Astrocyte (in vitro differentiated cells and primary cell): ENCODE measurements around the gene SLC4A9. TPM values are rescaled to one million over a fixed set of nuclear protein-coding genes. Genes with fewer than 3 reads are reported as not detected.

ENCODE experiments used
- DNase-seq: peaks from one replicate; pipeline ENCODE4 v3.0.0-alpha.2; 2010; ENCODE audit warnings: low read depth
- FAIRE-seq: peaks from 2 replicates; lab custom pipeline; 2011; peaks lifted over from hg19 to GRCh38; lab: Jason Lieb, UNC
- H2AFZ ChIP-seq: 2 replicates; pipeline ENCODE4 v1.6.0; 2012; ENCODE audit warnings: low read depth, low read length, inconsistent platforms
- H3K27ac ChIP-seq: 2 replicates; pipeline ENCODE4 v1.5.1; 2011; ENCODE audit warnings: low read depth, low read length, inconsistent platforms
- H3K27me3 ChIP-seq: 2 replicates; pipeline ENCODE4 v1.6.0; 2011; ENCODE audit warnings: low read length, inconsistent platforms; ENCODE audit not compliant: insufficient read depth
- H3K36me3 ChIP-seq: 2 replicates; pipeline ENCODE4 v1.5.1; 2011; ENCODE audit warnings: low read length, inconsistent platforms; ENCODE audit not compliant: insufficient read depth
- H3K4me1 ChIP-seq: 2 replicates; pipeline ENCODE4 v1.5.1; 2011; ENCODE audit warnings: low read length, inconsistent platforms; ENCODE audit not compliant: insufficient read depth
- H3K4me2 ChIP-seq: 2 replicates; pipeline ENCODE4 v1.6.0; 2012; ENCODE audit warnings: low read length, inconsistent platforms
- H3K4me3 ChIP-seq: 2 replicates; pipeline ENCODE4 v1.5.1; 2011; ENCODE audit warnings: low read depth, mild to moderate bottlenecking, low read length, inconsistent platforms; ENCODE audit not compliant: insufficient read depth
- H3K79me2 ChIP-seq: 2 replicates; pipeline ENCODE4 v1.6.0; 2012; ENCODE audit warnings: mild to moderate bottlenecking, low read length, inconsistent platforms; ENCODE audit not compliant: insufficient read depth
- H3K9ac ChIP-seq: 2 replicates; pipeline ENCODE4 v1.6.0; 2012; ENCODE audit warnings: mild to moderate bottlenecking, low read length, inconsistent platforms
- H3K9me3 ChIP-seq: 2 replicates; pipeline ENCODE4 v1.5.1; 2012; ENCODE audit warnings: low read depth, mild to moderate bottlenecking, low read length, inconsistent platforms; ENCODE audit not compliant: insufficient read depth
- H4K20me1 ChIP-seq: 2 replicates; pipeline ENCODE4 v1.6.0; 2012; ENCODE audit warnings: low read length, inconsistent platforms; ENCODE audit not compliant: insufficient read depth
- H3K27ac Mint-ChIP-seq: one replicate; pipeline ENCODE4 v1.8.0; 2021; ENCODE audit warnings: mild to moderate bottlenecking, mixed read lengths; ENCODE audit not compliant: unreplicated experiment
- H3K27me3 Mint-ChIP-seq: one replicate; pipeline ENCODE4 v1.8.0; 2021; ENCODE audit warnings: low read depth, mixed read lengths; ENCODE audit not compliant: unreplicated experiment
- H3K36me3 Mint-ChIP-seq: one replicate; pipeline ENCODE4 v1.8.0; 2021; ENCODE audit warnings: low read depth, mixed read lengths; ENCODE audit not compliant: unreplicated experiment
- H3K4me1 Mint-ChIP-seq: one replicate; pipeline ENCODE4 v1.8.0; 2021; ENCODE audit warnings: low read depth, mixed read lengths; ENCODE audit not compliant: unreplicated experiment
- H3K4me3 Mint-ChIP-seq: one replicate; pipeline ENCODE4 v1.8.0; 2021; ENCODE audit warnings: mild to moderate bottlenecking, moderate library complexity, mixed read lengths; ENCODE audit not compliant: unreplicated experiment
- H3K9me3 Mint-ChIP-seq: one replicate; pipeline ENCODE4 v1.8.0; 2021; ENCODE audit warnings: mild to moderate bottlenecking, mixed read lengths; ENCODE audit not compliant: unreplicated experiment
- CTCF ChIP-seq: IDR thresholded peaks from 2 replicates; pipeline ENCODE4 v1.5.1; 2011; ENCODE audit warnings: low read depth, mild to moderate bottlenecking, inconsistent platforms, low read length, moderate library complexity; ENCODE audit not compliant: insufficient read depth
- EZH2 ChIP-seq: IDR thresholded peaks from 2 replicates; pipeline ENCODE4 v1.6.1; 2012; ENCODE audit warnings: mild to moderate bottlenecking, low read length, inconsistent platforms; ENCODE audit not compliant: insufficient read depth
- total RNA-seq: library from RNA; stranded (reverse); gene quantifications from 2 replicates; pipeline ENCODE4 v1.2.1, GENCODE V29; 2021

The SLC4A9 gene
- total RNA-seq, 1 donor from 2014 or later = 0.25 TPM

- Mint-ChIP-seq H3K27ac (no peak overlapping the region), H3K4me1 (peaks cover 7% of the 10 kb centered on the region), H3K36me3 (peaks cover 1% of the 10 kb centered on the region), H3K4me3 (no peak overlapping the region), H3K27me3 (peaks cover 7% of the 10 kb centered on the region), H3K9me3 (no peaks in the 10 kb centered on the region)
- no peaks in the 10 kb centered on the region for H3K36me3 ChIP-seq
- H3K79me2 ChIP-seq = no peaks in the 10 kb centered on the region
- no peak overlapping the region for H3K27ac ChIP-seq
- peaks cover 4% of the 10 kb centered on the region for H3K4me1 ChIP-seq
- no peaks in the 10 kb centered on the region for H4K20me1 ChIP-seq
- no peak overlapping the region for H3K4me2 ChIP-seq
- TF ChIP-seq CTCF (no peak), EZH2 (no peak)
- no peak for DNase-seq
- no peaks in the 10 kb centered on the region for H3K27me3 ChIP-seq
- H2AFZ ChIP-seq = no peak overlapping the region
- H3K9me3 ChIP-seq = no peaks in the 10 kb centered on the region
- FAIRE-seq = no peak
- no peak overlapping the region for H3K9ac ChIP-seq
- H3K4me3 ChIP-seq = no peak overlapping the region
These were observed 4.4 kb upstream of the SLC4A9 start for GRCh38 chr5:140355546-140355945.

GRCh38 chr5:140356853-140357725 lies 2.9 kb upstream of the SLC4A9 start:
- H3K27ac ChIP-seq = no peak overlapping the region
- peak overlapping the region; percentile 69 for H3K4me2 ChIP-seq
- H4K20me1 ChIP-seq = no peaks in the 10 kb centered on the region
- no peaks in the 10 kb centered on the region for H3K79me2 ChIP-seq
- no peaks in the 10 kb centered on the region for H3K36me3 ChIP-seq
- H3K4me1 ChIP-seq = peaks cover 4% of the 10 kb centered on the region
- H3K9me3 ChIP-seq = no peaks in the 10 kb centered on the region
- FAIRE-seq (no peak), DNase-seq (no peak)
- H3K27me3 Mint-ChIP-seq = peaks cover 12% of the 10 kb centered on the region
- no peak for TF ChIP-seq EZH2
- no peak for TF ChIP-seq CTCF
- no peak overlapping the region for H3K4me3 ChIP-seq
- no peaks in the 10 kb centered on the region for H3K27me3 ChIP-seq
- peak overlapping the region; percentile 74 for H3K4me3 Mint-ChIP-seq
- H2AFZ ChIP-seq = peak overlapping the region; percentile 55
- H3K9ac ChIP-seq = no peak overlapping the region
- H3K9me3 Mint-ChIP-seq = no peaks in the 10 kb centered on the region
- peak overlapping the region; percentile 100 for H3K27ac Mint-ChIP-seq
- peaks cover 5% of the 10 kb centered on the region for H3K4me1 Mint-ChIP-seq
- peaks cover 1% of the 10 kb centered on the region for H3K36me3 Mint-ChIP-seq

GRCh38 chr5:140357726-140358093 lies 2.3 kb upstream of the SLC4A9 start:
- FAIRE-seq (no peak), DNase-seq (peak; percentile 62)
- Histone ChIP-seq H3K27me3 (no peaks in the 10 kb centered on the region), H3K9me3 (no peaks in the 10 kb centered on the region), H4K20me1 (no peaks in the 10 kb centered on the region), H3K79me2 (no peaks in the 10 kb centered on the region), H3K4me2 (peak overlapping the region; percentile 69), H3K4me1 (peaks cover 4% of the 10 kb centered on the region), H3K9ac (peak overlapping the region; percentile 52), H3K27ac (peak overlapping the region; percentile 32), H3K4me3 (no peak overlapping the region), H2AFZ (peak overlapping the region; percentile 55), H3K36me3 (no peaks in the 10 kb centered on the region)
- Mint-ChIP-seq H3K9me3 (no peaks in the 10 kb centered on the region), H3K27ac (peak overlapping the region; percentile 100), H3K4me1 (peaks cover 5% of the 10 kb centered on the region), H3K27me3 (peaks cover 16% of the 10 kb centered on the region), H3K36me3 (peaks cover 1% of the 10 kb centered on the region), H3K4me3 (peak overlapping the region; percentile 74)
- TF ChIP-seq EZH2 = no peak
- TF ChIP-seq CTCF = peak; percentile 80
